K562 (cell line): Measurements from ENCODE around the gene ATCAY. TPM values are rescaled to one million over a fixed set of nuclear protein-coding genes. Genes with fewer than 3 reads are reported as not detected.

Experiments used
- ETV6 ChIP-seq, 3 experiments: fragments of 150-350 bp in 1 of 3; sonication (generic) in 1 of 3; formaldehyde crosslinking in 1 of 3; IDR thresholded peaks; 2 replicates each; pipeline versions ENCODE4 v1.6.1 to v1.8.0; 2014 to 2022; ENCODE audit warnings: borderline replicate concordance in 2 of 3, low read depth in 2 of 3, antibody characterized with exemption in 1 of 3, low read length in 1 of 3, mild to moderate bottlenecking in 1 of 3, missing genetic modification reagents in 1 of 3
- FOXK1 ChIP-seq: sonication (generic); formaldehyde crosslinking; IDR thresholded peaks from 2 replicates; pipeline ENCODE4 v1.8.0; 2022; ENCODE audit warnings: missing genetic modification reagents, mild to moderate bottlenecking, borderline replicate concordance
- KAT7 ChIP-seq: sonication (generic); formaldehyde crosslinking; IDR thresholded peaks from 2 replicates; pipeline ENCODE4 v1.8.0; 2022; ENCODE audit warnings: missing genetic modification reagents, mild to moderate bottlenecking, borderline replicate concordance
- NCOA1 ChIP-seq: fragments of 450-650 bp; IDR thresholded peaks from 2 replicates; pipeline ENCODE4 v1.6.1; 2016; ENCODE audit warnings: low read depth
- POLR2A ChIP-seq: fragments of 450-650 bp; conservative IDR thresholded peaks from 2 replicates; pipeline ENCODE4 v1.6.1; 2016
- RBM34 ChIP-seq: fragments of 200-400 bp; formaldehyde crosslinking; IDR thresholded peaks from 2 replicates; pipeline ENCODE4 v1.6.1; 2018; ENCODE audit warnings: low read length, borderline replicate concordance; ENCODE audit not compliant: insufficient read depth
- ZBTB8A ChIP-seq: fragments of 450-650 bp; IDR thresholded peaks from 2 replicates; pipeline ENCODE4 v1.6.1; 2018; ENCODE audit warnings: mild to moderate bottlenecking, moderate library complexity; ENCODE audit not compliant: partially characterized antibody
- ZC3H11A ChIP-seq: IDR thresholded peaks from 2 replicates; pipeline ENCODE4 v1.6.1; 2012; ENCODE audit warnings: low read depth, low read length, improper control_type of control experiment
- polyA plus RNA-seq, 8 experiments: library from polyadenylated mRNA; depleted of rRNA in 4 of 8; stranded (reverse) in 5 of 8; unstranded in 3 of 8; fragments of >200 nt; fragmentation: Nextera tagmentation in 2 of 8; fragmentation: Illumina TruSeq in 1 of 8; extraction: Ambion mirVana in 2 of 8; extraction: Trizol in 1 of 8; gene quantifications; 2 replicates each; pipeline versions ENCODE4 v1.2.1 to v1.2.3, GENCODE V29; 2011 to 2014; ENCODE audit warnings: inconsistent platforms in 1 of 8, missing spikeins in 1 of 8
- total RNA-seq, 7 experiments: library from RNA; depleted of rRNA in 6 of 7; stranded (reverse); fragments of >200 nt in 6 of 7; fragmentation: Illumina TruSeq in 2 of 7; extraction: Trizol in 2 of 7; gene quantifications; 2 replicates each; pipeline versions ENCODE4 v1.2.1 to v1.2.3, GENCODE V29; 2011 to 2021; ENCODE audit warnings: low replicate concordance in 1 of 7
- TF ChIP-seq, protein P1 (sequence below): fragments of 250-450 bp; sonication (Bioruptor Pico); IDR thresholded peaks from 2 replicates; pipeline ENCODE4 v1.6.1; 2021; ENCODE audit warnings: mild to moderate bottlenecking
- TF ChIP-seq, protein P2 (sequence below): sonication (generic); formaldehyde crosslinking; IDR thresholded peaks from 2 replicates; pipeline ENCODE4 v1.8.1; 2023; ENCODE audit warnings: mild to moderate bottlenecking, missing genetic modification reagents
- TF ChIP-seq, protein P3 (sequence below): fragments of 200-600 bp; sonication (generic); IDR thresholded peaks from one replicate; pipeline ENCODE4 v1.6.1; 2012; ENCODE audit warnings: mild to moderate bottlenecking, low read depth, low read length, inconsistent platforms

ATCAY gene
- total and polyA plus RNA-seq, 9 of the 15 experiments (the other 6 are each of a cell fraction or from before 2014, with no cell fraction given) = not detected

DNA sequence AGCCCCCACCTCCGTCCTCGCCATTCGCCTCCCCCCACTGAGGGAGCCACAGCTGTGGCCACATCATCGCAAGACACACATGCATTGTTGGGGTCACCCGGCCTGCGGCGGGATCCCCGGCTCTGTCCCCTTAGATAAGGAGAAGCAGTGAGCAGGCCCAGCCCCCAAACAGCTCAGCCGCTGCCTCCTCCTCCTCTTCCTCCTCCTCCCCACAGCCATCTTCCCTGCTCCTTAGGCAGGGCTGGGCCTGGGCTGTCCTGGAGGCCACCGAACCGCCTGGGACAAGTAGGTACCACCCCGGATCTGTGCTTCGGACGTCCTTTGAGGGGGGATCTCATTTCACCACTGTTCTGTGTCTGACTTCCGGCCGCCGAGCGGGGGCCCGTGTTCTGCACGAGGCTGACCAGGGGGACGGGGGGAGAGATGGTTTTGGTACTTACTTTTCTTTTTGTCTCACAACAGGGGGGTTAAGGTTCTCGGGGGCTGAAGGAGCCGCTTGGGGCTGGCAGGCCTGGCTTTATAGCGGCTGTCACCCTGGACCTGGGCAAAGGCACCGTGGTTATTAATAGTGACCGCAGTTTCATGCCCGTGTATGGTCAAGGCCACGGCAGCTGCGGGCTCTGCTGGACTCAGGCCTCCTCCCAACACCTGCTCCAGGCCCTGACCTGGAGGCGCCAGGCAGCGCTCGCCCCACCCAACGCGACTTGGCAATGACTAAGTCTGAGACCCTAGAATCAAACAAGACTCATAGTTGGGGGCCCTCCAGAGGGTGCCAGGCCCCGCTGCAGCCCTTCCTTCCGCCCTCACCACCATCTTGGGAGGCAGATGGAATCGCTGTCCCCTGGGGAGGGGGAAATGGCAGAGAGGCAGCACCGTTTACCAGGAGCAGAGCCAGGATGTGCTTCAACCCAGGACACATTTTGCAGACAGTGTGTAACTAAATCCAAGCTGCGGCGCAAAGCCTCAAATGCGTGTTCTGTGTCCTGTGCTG lies 70.7 kb downstream of the ATCAY start (continued):
- TF ChIP-seq, protein P1, sequence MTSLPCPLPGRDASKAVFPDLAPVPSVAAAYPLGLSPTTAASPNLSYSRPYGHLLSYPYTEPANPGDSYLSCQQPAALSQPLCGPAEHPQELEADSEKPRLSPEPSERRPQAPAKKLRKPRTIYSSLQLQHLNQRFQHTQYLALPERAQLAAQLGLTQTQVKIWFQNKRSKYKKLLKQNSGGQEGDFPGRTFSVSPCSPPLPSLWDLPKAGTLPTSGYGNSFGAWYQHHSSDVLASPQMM (CRISPR knock-in tag) = no peak
- TF ChIP-seq ETV6 (IDR thresholded peaks at IDR 0.05; ENCODE audit: borderline replicate concordance in 1 of 2, low read depth in 2 of 2, low read length in 1 of 2) (no peak), ETV6 (CRISPR knock-in tag; IDR thresholded peaks at IDR 0.05; ENCODE audit: borderline replicate concordance) (no peak; the same call in 1 of the 2 replicates), FOXK1 (0 out of 2 replicates have a peak, but pooled peaks have one; percentile 55), KAT7 (CRISPR knock-in tag) (peak; percentile 39; the same call in 1 of the 2 replicates), RBM34 (no peak), ZC3H11A (no peak), NCOA1 (no peak), ZBTB8A (no peak), POLR2A (peak; percentile 42)
- TF ChIP-seq, protein P2, sequence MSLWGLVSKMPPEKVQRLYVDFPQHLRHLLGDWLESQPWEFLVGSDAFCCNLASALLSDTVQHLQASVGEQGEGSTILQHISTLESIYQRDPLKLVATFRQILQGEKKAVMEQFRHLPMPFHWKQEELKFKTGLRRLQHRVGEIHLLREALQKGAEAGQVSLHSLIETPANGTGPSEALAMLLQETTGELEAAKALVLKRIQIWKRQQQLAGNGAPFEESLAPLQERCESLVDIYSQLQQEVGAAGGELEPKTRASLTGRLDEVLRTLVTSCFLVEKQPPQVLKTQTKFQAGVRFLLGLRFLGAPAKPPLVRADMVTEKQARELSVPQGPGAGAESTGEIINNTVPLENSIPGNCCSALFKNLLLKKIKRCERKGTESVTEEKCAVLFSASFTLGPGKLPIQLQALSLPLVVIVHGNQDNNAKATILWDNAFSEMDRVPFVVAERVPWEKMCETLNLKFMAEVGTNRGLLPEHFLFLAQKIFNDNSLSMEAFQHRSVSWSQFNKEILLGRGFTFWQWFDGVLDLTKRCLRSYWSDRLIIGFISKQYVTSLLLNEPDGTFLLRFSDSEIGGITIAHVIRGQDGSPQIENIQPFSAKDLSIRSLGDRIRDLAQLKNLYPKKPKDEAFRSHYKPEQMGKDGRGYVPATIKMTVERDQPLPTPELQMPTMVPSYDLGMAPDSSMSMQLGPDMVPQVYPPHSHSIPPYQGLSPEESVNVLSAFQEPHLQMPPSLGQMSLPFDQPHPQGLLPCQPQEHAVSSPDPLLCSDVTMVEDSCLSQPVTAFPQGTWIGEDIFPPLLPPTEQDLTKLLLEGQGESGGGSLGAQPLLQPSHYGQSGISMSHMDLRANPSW (CRISPR knock-in tag) = no peak
- TF ChIP-seq, protein P3, sequence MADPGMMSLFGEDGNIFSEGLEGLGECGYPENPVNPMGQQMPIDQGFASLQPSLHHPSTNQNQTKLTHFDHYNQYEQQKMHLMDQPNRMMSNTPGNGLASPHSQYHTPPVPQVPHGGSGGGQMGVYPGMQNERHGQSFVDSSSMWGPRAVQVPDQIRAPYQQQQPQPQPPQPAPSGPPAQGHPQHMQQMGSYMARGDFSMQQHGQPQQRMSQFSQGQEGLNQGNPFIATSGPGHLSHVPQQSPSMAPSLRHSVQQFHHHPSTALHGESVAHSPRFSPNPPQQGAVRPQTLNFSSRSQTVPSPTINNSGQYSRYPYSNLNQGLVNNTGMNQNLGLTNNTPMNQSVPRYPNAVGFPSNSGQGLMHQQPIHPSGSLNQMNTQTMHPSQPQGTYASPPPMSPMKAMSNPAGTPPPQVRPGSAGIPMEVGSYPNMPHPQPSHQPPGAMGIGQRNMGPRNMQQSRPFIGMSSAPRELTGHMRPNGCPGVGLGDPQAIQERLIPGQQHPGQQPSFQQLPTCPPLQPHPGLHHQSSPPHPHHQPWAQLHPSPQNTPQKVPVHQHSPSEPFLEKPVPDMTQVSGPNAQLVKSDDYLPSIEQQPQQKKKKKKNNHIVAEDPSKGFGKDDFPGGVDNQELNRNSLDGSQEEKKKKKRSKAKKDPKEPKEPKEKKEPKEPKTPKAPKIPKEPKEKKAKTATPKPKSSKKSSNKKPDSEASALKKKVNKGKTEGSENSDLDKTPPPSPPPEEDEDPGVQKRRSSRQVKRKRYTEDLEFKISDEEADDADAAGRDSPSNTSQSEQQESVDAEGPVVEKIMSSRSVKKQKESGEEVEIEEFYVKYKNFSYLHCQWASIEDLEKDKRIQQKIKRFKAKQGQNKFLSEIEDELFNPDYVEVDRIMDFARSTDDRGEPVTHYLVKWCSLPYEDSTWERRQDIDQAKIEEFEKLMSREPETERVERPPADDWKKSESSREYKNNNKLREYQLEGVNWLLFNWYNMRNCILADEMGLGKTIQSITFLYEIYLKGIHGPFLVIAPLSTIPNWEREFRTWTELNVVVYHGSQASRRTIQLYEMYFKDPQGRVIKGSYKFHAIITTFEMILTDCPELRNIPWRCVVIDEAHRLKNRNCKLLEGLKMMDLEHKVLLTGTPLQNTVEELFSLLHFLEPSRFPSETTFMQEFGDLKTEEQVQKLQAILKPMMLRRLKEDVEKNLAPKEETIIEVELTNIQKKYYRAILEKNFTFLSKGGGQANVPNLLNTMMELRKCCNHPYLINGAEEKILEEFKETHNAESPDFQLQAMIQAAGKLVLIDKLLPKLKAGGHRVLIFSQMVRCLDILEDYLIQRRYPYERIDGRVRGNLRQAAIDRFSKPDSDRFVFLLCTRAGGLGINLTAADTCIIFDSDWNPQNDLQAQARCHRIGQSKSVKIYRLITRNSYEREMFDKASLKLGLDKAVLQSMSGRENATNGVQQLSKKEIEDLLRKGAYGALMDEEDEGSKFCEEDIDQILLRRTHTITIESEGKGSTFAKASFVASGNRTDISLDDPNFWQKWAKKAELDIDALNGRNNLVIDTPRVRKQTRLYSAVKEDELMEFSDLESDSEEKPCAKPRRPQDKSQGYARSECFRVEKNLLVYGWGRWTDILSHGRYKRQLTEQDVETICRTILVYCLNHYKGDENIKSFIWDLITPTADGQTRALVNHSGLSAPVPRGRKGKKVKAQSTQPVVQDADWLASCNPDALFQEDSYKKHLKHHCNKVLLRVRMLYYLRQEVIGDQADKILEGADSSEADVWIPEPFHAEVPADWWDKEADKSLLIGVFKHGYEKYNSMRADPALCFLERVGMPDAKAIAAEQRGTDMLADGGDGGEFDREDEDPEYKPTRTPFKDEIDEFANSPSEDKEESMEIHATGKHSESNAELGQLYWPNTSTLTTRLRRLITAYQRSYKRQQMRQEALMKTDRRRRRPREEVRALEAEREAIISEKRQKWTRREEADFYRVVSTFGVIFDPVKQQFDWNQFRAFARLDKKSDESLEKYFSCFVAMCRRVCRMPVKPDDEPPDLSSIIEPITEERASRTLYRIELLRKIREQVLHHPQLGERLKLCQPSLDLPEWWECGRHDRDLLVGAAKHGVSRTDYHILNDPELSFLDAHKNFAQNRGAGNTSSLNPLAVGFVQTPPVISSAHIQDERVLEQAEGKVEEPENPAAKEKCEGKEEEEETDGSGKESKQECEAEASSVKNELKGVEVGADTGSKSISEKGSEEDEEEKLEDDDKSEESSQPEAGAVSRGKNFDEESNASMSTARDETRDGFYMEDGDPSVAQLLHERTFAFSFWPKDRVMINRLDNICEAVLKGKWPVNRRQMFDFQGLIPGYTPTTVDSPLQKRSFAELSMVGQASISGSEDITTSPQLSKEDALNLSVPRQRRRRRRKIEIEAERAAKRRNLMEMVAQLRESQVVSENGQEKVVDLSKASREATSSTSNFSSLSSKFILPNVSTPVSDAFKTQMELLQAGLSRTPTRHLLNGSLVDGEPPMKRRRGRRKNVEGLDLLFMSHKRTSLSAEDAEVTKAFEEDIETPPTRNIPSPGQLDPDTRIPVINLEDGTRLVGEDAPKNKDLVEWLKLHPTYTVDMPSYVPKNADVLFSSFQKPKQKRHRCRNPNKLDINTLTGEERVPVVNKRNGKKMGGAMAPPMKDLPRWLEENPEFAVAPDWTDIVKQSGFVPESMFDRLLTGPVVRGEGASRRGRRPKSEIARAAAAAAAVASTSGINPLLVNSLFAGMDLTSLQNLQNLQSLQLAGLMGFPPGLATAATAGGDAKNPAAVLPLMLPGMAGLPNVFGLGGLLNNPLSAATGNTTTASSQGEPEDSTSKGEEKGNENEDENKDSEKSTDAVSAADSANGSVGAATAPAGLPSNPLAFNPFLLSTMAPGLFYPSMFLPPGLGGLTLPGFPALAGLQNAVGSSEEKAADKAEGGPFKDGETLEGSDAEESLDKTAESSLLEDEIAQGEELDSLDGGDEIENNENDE = no peak
